SK-N-MC (cell line): ENCODE measurements around the gene HOXB7.

Experiments used
- DNase-seq: peaks from one replicate; pipeline ENCODE4 v3.0.0-alpha.2; 2011; ENCODE audit warnings: low read depth, low spot score
- H3K27ac ChIP-seq: fragments of 200-600 bp; sonication (generic); 2 replicates; pipeline ENCODE4 v1.5.1; 2016; ENCODE audit warnings: mixed run types
- H3K36me3 ChIP-seq: fragments of 200-600 bp; sonication (generic); 2 replicates; pipeline ENCODE4 v1.6.1; 2017; ENCODE audit warnings: antibody characterized with exemption, low read length, mixed read lengths; ENCODE audit not compliant: insufficient read depth
- H3K4me3 ChIP-seq: fragments of 200-600 bp; sonication (generic); 2 replicates; pipeline ENCODE4 v1.5.1; 2016
- H3K9ac ChIP-seq: fragments of 200-600 bp; sonication (generic); 2 replicates; pipeline ENCODE4 v1.8.0; 2017; ENCODE audit warnings: mixed run types, mixed read lengths; ENCODE audit not compliant: insufficient read length
- H3K9me3 ChIP-seq: fragments of 200-600 bp; sonication (generic); 2 replicates; pipeline ENCODE4 v1.6.1; 2017; ENCODE audit warnings: low read depth, mild to moderate bottlenecking, antibody characterized with exemption, low read length, moderate library complexity, mixed read lengths
- EZH2 ChIP-seq: fragments of 200-600 bp; sonication (generic); IDR thresholded peaks from one replicate; pipeline ENCODE4 v1.6.1; 2017; ENCODE audit warnings: antibody characterized with exemption
- FOXP2 ChIP-seq: optimal IDR thresholded peaks from 2 replicates; pipeline ENCODE3; 2011; ENCODE audit warnings: mild to moderate bottlenecking, moderate library complexity; ENCODE audit not compliant: insufficient read depth; ENCODE audit errors: extremely low read length, control extremely low read depth
- POLR2AphosphoS5 ChIP-seq: IDR thresholded peaks from 2 replicates; pipeline ENCODE4 v1.6.1; 2012; ENCODE audit warnings: mild to moderate bottlenecking, low read depth, low read length, borderline replicate concordance

Gene HOXB7

DNA sequence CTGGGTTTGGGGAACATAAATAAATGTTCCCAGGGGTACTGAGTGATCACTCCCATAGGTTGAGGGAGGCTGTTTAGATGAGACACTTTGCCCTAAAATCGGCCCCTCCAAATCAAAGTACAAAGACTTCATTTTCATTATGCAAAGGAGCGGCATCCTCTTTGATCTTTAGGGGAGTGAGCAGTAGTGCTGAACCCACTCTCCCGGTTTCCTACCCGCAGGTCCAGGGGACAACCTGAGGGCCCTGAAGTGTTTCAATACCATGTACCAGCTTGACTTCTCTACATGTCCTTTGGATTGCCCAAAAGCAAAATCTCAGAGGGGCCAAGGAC is 9.6 kb downstream of the HOXB7 start:
- Histone ChIP-seq H3K9me3 (no peaks in the 10 kb centered on the region), H3K36me3 (peaks cover 8% of the 10 kb centered on the region; the same call in 1 of the 2 replicates), H3K9ac (no peak overlapping the region), H3K4me3 (no peak overlapping the region; the same call in 1 of the 2 replicates), H3K27ac (no peak overlapping the region)
- no peak for TF ChIP-seq EZH2
- no peak for TF ChIP-seq FOXP2
- TF ChIP-seq POLR2AphosphoS5 = no peak
- DNase-seq = no peak

DNA sequence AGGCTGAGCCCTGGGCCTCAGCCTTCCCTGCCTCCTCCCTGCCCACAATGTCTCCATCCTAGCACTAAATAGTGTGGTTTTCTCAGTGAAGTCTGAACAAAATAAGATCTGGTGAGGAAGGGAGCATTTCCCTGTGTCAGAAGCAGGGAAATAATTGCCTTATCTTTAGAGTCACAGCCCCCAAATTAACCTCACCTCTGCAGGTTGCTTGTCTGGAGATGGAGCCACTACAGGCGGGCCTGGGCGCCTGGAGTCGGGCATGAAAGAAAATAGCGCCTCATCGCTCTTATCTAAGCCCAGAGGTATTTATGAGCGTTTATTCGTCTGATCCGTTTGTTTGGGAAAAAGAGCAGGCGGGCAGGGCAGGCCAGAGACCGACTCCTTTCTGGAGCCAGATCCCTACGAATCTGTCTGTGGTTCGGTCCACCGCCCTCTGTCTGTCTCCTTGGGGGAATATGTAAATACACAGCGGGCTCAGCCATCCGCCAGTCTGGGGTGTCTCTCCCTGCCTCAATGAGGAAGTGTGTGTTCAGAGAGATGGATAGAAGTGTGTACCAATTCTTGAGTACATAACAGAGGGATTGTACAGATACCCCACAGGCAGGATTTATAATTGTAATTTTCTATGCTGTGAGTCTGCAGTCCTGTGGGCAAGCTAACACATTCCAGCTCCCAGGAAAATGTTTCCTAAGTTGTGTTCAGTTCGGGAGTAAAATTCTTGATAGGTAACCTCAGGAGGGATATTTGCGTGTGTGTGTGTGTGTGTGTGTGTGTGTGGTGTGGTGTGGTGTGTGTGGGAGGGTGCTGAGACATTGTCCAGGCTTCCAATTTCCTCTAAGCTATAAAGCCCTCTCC is 10.3 kb downstream of the HOXB7 start:
- Histone ChIP-seq H3K36me3 (peaks cover 9% of the 10 kb centered on the region; the same call in 1 of the 2 replicates), H3K27ac (no peak overlapping the region), H3K4me3 (no peak overlapping the region), H3K9ac (no peak overlapping the region), H3K9me3 (no peaks in the 10 kb centered on the region)
- DNase-seq = no peak
- TF ChIP-seq POLR2AphosphoS5 (no peak), FOXP2 (no peak)

- Histone ChIP-seq H3K9ac (no peak overlapping the region), H3K27ac (no peak overlapping the region), H3K36me3 (peaks cover 14% of the 10 kb centered on the region), H3K4me3 (no peak overlapping the region), H3K9me3 (no peaks in the 10 kb centered on the region)
- DNase-seq = no peak
- TF ChIP-seq EZH2 (no peak), FOXP2 (no peak), POLR2AphosphoS5 (no peak)
These were observed 11.5 kb downstream of the HOXB7 start for GRCh38 chr17:48599354-48599753.

DNA sequence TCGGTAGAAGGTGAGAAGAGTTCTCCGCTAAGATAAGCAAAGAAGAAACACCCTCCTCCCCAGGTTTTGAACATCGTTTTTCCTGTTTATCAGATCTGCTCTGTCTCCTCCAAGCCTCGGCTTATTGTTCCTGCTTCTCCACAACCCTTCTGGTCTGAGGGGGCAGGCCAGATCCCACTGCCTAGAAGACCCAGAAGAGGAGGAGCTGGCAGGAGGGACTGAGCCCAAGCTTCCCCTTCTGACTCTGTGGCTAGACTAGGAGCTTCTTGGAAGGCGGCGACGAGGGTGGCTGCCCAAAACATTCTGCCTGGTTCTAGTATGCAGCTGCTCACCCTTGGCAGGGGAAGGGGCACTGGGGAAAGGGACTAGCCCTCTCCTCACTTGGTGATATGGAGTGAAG is 12.1 kb downstream of the HOXB7 start:
- TF ChIP-seq FOXP2 (no peak), EZH2 (no peak), POLR2AphosphoS5 (no peak)
- Histone ChIP-seq H3K36me3 (peaks cover 14% of the 10 kb centered on the region), H3K4me3 (no peak overlapping the region), H3K27ac (no peak overlapping the region), H3K9me3 (no peaks in the 10 kb centered on the region), H3K9ac (peak overlapping the region; percentile 25)
- DNase-seq = no peak

DNA sequence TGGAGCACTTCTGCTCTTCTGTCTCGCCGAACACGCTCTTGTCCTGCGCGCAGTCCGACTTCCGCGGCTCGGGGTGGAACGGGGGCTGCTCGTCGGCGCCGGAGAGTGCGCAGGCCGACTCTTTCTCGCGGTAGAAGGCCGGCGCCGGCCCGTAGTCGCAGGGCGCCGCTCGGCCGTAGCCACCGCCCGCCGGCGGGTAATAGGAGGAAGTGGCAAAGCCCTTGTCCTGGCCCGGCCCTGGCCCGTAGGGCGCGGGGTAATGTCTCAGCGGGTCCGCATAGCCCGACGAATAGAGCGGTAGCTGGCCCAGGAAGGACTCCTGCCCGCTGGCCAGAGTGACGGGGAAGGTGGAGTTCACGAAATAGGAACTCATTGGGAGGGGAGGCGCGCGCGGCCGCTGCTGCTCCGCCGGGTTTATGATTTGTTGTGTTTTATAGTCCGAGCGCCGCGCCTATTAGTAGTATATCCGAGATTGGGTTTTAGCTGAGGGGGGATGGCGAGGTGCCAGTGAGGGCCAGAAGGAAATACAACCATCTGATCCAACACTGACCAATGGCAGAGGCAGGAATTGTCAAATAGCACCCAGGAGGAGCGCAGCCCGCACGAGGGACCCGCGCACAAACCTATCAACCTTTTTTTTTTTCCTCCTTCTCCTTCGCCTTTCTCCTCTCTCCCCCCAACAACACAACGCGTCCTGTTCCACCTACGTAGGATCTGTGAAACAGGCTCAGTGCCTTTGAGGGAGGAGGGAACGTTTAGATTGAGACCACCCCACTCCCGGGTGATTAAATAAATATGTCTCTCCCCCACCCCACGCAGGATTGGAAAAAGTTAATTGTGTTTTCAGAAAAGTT is 12.8 kb downstream of the HOXB7 start:
- H3K36me3 ChIP-seq = peaks cover 15% of the 10 kb centered on the region
- H3K9ac ChIP-seq = peak overlapping the region; percentile 25
- H3K9me3 ChIP-seq = no peaks in the 10 kb centered on the region
- H3K27ac ChIP-seq = no peak overlapping the region
- TF ChIP-seq EZH2 (no peak), POLR2AphosphoS5 (no peak), FOXP2 (no peak)
- H3K4me3 ChIP-seq = no peak overlapping the region
- DNase-seq = no peak

GRCh38 chr17:48597528-48597777 is 13.4 kb downstream of the HOXB7 start:
- H3K4me3 ChIP-seq = no peak overlapping the region
- no peaks in the 10 kb centered on the region for H3K9me3 ChIP-seq
- no peak overlapping the region for H3K9ac ChIP-seq
- H3K36me3 ChIP-seq = peaks cover 16% of the 10 kb centered on the region
- DNase-seq = no peak
- TF ChIP-seq EZH2 (no peak), FOXP2 (no peak), POLR2AphosphoS5 (no peak)
- H3K27ac ChIP-seq = no peak overlapping the region

DNA sequence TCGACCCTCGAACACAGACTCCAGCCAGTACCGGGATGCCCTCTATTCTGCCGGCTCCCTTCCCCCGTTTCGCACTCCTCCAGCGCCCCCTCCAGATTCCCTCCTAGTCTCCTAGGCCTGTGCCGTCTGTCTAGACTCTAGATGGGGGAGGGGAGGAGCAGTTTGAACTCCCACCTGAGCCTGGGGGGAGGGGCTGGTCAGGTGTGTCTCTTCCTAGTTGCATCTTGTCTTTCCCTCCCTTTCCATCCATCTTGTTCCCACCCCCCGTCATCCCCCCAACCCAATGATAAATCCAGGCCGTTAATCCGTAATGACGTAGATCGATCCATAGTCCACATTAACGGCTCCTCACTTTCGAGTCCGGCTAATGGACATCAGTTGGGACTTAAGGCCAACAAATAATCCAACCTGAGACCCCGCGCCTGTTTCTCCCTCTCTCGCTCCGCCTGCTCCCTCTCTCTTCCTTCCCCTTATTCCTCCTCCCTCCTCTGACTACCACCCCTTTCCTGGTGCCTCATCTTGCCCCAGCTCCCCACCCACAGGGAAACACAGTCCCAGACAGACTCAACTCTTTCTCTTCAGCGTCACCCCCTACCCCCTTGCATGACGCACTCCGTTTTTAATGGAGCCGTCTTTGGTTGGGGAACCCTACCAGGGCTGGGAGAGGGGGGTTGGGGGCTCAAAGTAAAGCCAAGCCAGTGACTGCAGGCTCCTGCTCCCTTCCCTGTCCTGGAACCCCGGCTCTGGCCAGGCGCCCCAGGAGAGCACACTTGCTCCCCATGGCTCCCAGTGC is 13.9 kb downstream of the HOXB7 start:
- no peak overlapping the region for H3K9ac ChIP-seq
- no peak overlapping the region for H3K4me3 ChIP-seq
- H3K27ac ChIP-seq = no peak overlapping the region
- no peaks in the 10 kb centered on the region for H3K9me3 ChIP-seq
- peaks cover 19% of the 10 kb centered on the region for H3K36me3 ChIP-seq
- TF ChIP-seq EZH2 = no peak
- no peak for TF ChIP-seq POLR2AphosphoS5
- TF ChIP-seq FOXP2 = no peak
- no peak for DNase-seq

DNA sequence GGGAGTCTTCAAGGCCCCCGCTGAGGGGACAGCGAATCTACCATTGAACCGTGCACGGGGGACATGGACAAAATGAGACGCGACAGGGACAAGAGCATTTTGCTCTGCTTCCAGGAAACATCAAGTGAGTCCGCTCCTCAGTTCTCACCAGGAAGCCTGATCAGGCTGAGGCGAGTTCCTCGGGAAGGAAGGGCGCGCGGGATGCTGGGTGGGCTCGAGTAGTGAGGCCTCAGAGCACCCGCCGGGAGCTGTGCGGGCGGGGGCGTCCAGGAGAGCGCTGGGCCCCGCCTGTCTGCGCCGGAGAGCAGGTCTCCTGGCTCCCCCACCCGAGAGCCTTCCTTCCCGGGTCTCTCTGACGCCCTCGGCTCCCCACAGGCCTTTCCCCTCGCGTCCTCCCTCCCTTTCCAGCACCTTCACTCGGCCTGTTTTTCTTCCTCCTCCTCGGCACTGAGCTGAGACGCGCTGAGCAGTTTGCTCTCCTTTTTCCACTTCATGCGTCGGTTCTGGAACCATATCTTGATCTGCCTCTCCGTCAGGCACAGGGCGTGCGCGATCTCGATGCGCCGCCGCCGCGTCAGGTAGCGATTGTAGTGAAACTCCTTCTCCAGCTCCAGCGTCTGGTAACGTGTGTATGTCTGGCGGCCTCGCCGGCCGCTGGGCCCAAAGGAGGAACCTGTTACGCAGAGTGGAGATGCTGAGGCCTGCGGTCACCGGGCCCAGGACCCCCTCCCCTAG is 14.7 kb downstream of the HOXB7 start:
- no peak for DNase-seq
- Histone ChIP-seq H3K9me3 (no peaks in the 10 kb centered on the region), H3K27ac (peak overlapping the region; percentile 96; the same call in 1 of the 2 replicates), H3K9ac (no peak overlapping the region), H3K36me3 (peaks cover 25% of the 10 kb centered on the region), H3K4me3 (no peak overlapping the region)
- no peak for TF ChIP-seq EZH2
- TF ChIP-seq POLR2AphosphoS5 = no peak
- TF ChIP-seq FOXP2 = no peak
